HUES6 (cell line): Measurements from ENCODE around the gene HOXB13.
A peak's percentile ranks its signal among the peaks of the same experiment; 100 is the strongest.

Experiments
- H3K27ac ChIP-seq: 2 replicates; pipeline ENCODE4 v1.7.0; 2013; ENCODE audit warnings: low read depth, mild to moderate bottlenecking, low read length, inconsistent platforms
- H3K27me3 ChIP-seq: 2 replicates; pipeline ENCODE4 v1.6.1; 2013; ENCODE audit warnings: low read length; ENCODE audit not compliant: control insufficient read depth, insufficient read depth
- H3K36me3 ChIP-seq: 2 replicates; pipeline ENCODE4 v1.6.1; 2013; ENCODE audit warnings: low read length; ENCODE audit not compliant: control insufficient read depth, insufficient read depth
- H3K4me1 ChIP-seq: 2 replicates; pipeline ENCODE4 v1.6.1; 2013; ENCODE audit warnings: low read length; ENCODE audit not compliant: control insufficient read depth, insufficient read depth
- H3K4me3 ChIP-seq: 2 replicates; pipeline ENCODE4 v1.5.1; 2013; ENCODE audit warnings: low read depth, low read length
- H3K9ac ChIP-seq: one replicate; pipeline ENCODE4 v1.6.1; 2013; ENCODE audit warnings: mild to moderate bottlenecking, low read length
- H3K9me3 ChIP-seq: 2 replicates; pipeline ENCODE4 v1.6.1; 2013; ENCODE audit warnings: low read depth, low read length; ENCODE audit not compliant: control insufficient read depth, insufficient read depth

The HOXB13 gene

GRCh38 chr17:48690655-48691054 is 37.9 kb downstream of the HOXB13 start:
- Histone ChIP-seq H3K4me3 (no peak overlapping the region), H3K9ac (no peak overlapping the region), H3K36me3 (no peaks in the 10 kb centered on the region), H3K27me3 (peaks cover 3% of the 10 kb centered on the region; the same call in 1 of the 2 replicates), H3K9me3 (peaks cover 5% of the 10 kb centered on the region), H3K27ac (no peak overlapping the region), H3K4me1 (no peaks in the 10 kb centered on the region)

GRCh38 chr17:48681609-48682008 is 46.9 kb downstream of the HOXB13 start:
- peaks cover 38% of the 10 kb centered on the region for H3K27me3 ChIP-seq
- H3K27ac ChIP-seq = no peak overlapping the region
- no peak overlapping the region for H3K4me3 ChIP-seq
- H3K4me1 ChIP-seq = peaks cover 4% of the 10 kb centered on the region; the same call in 1 of the 2 replicates
- no peaks in the 10 kb centered on the region for H3K36me3 ChIP-seq
- no peaks in the 10 kb centered on the region for H3K9me3 ChIP-seq
- H3K9ac ChIP-seq = no peak overlapping the region

GRCh38 chr17:48679385-48680096 is 49.0 kb downstream of the HOXB13 start:
- H3K27ac ChIP-seq = no peak overlapping the region

GRCh38 chr17:48678141-48678971 is 50.2 kb downstream of the HOXB13 start:
- Histone ChIP-seq H3K27me3 (peaks cover 46% of the 10 kb centered on the region), H3K9ac (peak overlapping the region; percentile 25), H3K4me1 (peaks cover 4% of the 10 kb centered on the region; the same call in 1 of the 2 replicates), H3K27ac (no peak overlapping the region), H3K9me3 (no peaks in the 10 kb centered on the region), H3K36me3 (no peaks in the 10 kb centered on the region), H3K4me3 (peak overlapping the region; percentile 69)

More at GRCh38 chr17:48679385-48680096, 49.0 kb downstream of the HOXB13 start:
- H3K9me3 ChIP-seq = no peaks in the 10 kb centered on the region
- no peak overlapping the region for H3K9ac ChIP-seq
- H3K36me3 ChIP-seq = no peaks in the 10 kb centered on the region
- H3K4me3 ChIP-seq = no peak overlapping the region
- H3K4me1 ChIP-seq = peaks cover 4% of the 10 kb centered on the region; the same call in 1 of the 2 replicates
- H3K27me3 ChIP-seq = peaks cover 49% of the 10 kb centered on the region

DNA sequence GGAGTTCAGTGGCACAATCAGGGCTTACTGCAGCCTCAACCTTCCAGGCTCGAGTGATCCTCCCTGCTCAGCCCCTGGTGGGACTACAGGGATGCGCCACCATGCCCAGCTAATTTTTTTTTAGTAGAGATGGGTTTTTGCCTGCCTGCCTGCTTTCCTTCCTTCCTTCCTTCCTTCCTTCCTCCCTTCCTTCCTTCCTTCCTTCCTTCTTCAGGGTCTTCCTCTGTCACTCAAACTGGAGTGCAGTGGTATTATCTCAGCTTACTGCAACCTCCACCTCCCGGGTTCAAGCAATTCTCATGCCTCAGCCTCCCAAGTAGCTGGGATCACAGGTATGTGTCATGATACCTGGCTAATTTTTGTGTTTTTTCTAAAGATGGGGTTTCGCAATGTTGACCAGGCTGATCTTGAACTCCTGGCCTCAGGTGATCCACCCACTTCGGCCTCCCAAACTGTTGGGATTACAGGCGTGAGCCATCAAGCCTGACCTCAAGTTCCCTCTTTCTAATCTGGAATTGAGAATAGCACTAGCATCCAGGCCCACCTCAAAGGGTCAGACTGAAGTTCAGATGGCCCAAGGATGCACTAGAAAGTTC is 51.5 kb downstream of the HOXB13 start:
- Histone ChIP-seq H3K4me1 (peaks cover 4% of the 10 kb centered on the region; the same call in 1 of the 2 replicates), H3K4me3 (no peak overlapping the region), H3K27ac (no peak overlapping the region), H3K9ac (no peak overlapping the region), H3K9me3 (no peaks in the 10 kb centered on the region), H3K36me3 (no peaks in the 10 kb centered on the region), H3K27me3 (peaks cover 56% of the 10 kb centered on the region)
